COR-L47 (cell line): Measurements from ENCODE around the gene IRF2BP1.

Experiments used
- DNase-seq: peaks from one replicate; lab custom pipeline; 2025; lab: John Stamatoyannopoulos, UW

IRF2BP1 gene

GRCh38 chr19:45860359-45861259, 25.3 kb downstream of the IRF2BP1 start:
- no peak for DNase-seq

DNA sequence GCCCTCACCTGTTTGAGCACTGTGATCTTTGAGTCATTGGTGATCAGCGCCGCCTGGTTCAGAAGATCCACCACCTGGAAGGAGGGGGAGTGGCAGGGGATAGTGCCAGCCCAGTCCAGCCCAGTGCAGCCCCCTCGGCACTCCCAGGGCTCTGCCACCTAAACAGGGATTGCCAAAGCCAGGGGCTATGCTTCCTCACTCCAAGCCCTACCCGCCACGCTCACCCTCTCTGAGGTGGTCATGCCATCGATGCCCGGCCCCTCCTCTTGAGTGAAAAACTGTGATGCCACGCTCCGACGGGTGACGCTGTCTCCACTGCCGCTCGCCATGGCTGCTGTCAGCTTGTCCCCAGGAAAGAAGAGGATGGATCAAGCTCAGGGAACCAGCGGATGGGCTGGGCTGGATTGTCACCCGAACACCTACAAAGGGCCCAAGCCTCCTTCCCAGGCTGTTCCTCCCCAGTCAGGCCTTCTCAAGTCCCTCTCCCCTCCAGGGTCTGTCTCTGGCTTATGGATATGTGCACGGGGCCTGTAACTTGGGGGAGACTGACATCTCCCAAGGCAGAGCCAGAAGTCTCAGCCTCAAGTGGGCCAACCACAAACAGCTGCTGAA, 31.7 kb downstream of the IRF2BP1 start:
- no peak for DNase-seq

- DNase-seq, result no peak
Observed at GRCh38 chr19:45852983-45853382, 33.0 kb downstream of the IRF2BP1 start.

DNA sequence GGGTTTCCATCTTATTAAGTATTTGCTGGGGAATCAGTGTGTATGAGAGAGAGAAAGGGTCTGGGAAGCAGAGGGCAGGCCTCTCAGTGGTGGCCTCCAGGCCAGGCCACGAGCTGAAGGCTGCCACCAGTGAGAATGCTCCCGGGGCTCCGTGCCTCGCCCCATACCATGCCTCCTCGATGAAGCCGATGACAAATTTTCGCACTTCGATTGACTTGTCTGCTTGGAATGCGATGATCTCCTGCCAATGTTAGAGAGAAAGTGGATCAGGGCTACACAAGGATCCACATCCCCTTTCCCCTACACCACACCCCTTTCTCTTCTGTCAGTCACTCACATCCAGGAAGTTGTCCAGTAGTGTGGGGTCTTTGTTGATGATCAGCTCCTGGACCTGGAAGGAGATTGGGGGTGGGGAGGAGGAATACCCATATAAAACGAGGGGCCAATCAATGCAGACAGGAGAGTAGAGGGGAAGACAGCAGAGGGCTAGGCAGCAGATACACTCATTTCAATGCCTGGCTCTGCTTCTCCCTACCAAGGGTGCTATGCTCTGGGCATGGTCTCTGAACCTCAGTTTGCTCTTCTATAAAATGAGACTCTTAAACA, 33.7 kb downstream of the IRF2BP1 start:
- no peak for DNase-seq

GRCh38 chr19:45848922-45849321, 37.0 kb downstream of the IRF2BP1 start:
- DNase-seq, result no peak

GRCh38 chr19:45847663-45848062, 38.3 kb downstream of the IRF2BP1 start:
- no peak for DNase-seq

DNA sequence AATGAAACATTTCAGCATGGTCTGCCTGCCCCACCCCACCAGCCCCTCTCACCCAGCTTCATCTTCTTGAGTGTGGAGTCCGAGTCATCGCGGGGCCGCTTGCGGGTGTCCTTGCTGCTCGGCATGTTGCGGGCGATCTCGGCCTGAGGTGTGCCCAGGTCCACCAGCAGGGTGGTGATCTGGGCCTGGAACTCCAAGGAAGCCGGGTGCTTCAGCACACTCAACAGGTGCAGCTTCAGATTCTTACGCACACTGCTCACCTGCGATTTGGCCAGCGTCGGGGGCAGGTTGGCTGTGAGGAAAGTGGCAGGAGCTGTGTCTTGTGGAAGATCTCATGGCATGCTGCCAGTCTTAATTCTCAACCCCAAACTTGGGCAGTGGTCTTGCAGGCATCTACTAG, 43.7 kb downstream of the IRF2BP1 start:
- DNase-seq, result no peak

GRCh38 chr19:45834970-45835369, 51.0 kb downstream of the IRF2BP1 start:
- DNase-seq, result no peak
